Measurements from ENCODE around the gene DCC.

Gene DCC

GRCh38 chr18:52813635-52814416 is 473.8 kb downstream of the DCC start:
- H3K4me1 Mint-ChIP-seq: no peaks in the 10 kb centered on the region
- TF ChIP-seq, protein P1, sequence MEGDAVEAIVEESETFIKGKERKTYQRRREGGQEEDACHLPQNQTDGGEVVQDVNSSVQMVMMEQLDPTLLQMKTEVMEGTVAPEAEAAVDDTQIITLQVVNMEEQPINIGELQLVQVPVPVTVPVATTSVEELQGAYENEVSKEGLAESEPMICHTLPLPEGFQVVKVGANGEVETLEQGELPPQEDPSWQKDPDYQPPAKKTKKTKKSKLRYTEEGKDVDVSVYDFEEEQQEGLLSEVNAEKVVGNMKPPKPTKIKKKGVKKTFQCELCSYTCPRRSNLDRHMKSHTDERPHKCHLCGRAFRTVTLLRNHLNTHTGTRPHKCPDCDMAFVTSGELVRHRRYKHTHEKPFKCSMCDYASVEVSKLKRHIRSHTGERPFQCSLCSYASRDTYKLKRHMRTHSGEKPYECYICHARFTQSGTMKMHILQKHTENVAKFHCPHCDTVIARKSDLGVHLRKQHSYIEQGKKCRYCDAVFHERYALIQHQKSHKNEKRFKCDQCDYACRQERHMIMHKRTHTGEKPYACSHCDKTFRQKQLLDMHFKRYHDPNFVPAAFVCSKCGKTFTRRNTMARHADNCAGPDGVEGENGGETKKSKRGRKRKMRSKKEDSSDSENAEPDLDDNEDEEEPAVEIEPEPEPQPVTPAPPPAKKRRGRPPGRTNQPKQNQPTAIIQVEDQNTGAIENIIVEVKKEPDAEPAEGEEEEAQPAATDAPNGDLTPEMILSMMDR (IDR thresholded peaks at IDR 0.05): no peak
- no peaks in the 10 kb centered on the region for H3K9me3 Mint-ChIP-seq
- no peak overlapping the region for H3K4me3 Mint-ChIP-seq
- no peak overlapping the region for H3K27ac Mint-ChIP-seq
- peaks cover 4% of the 10 kb centered on the region for H3K27me3 Mint-ChIP-seq (ENCODE audit: low read depth, poor library complexity)
- H3K36me3 Mint-ChIP-seq (ENCODE audit: low read depth): no peaks in the 10 kb centered on the region
- DNase-seq: no peak

DNA sequence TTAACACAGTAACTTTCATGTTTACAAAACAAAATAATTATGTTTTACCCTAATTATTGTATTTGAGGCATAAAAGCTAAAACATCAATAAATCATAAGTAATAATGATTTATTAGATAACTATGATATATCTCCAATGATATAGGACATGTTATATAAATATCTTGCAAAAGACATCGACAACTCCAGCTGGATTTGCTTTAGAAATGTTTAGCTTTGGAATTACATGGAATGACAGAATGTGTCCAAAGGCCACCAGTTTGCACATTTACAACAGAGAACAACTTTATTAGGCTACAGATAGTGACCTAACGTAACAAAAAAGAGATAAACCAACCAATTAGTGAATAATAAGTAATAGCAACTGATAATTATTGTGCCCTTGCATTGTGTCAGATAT is 475.7 kb downstream of the DCC start:
- Mint-ChIP-seq H3K4me1 (no peaks in the 10 kb centered on the region), H3K4me3 (no peak overlapping the region), H3K36me3 (ENCODE audit: low read depth) (no peaks in the 10 kb centered on the region), H3K9me3 (no peaks in the 10 kb centered on the region), H3K27ac (no peak overlapping the region), H3K27me3 (ENCODE audit: low read depth, poor library complexity) (peaks cover 10% of the 10 kb centered on the region)
- TF ChIP-seq, protein P1 (IDR thresholded peaks at IDR 0.05): no peak
- DNase-seq: no peak

- Mint-ChIP-seq H3K4me3 (no peak overlapping the region), H3K9me3 (no peaks in the 10 kb centered on the region), H3K27me3 (ENCODE audit: low read depth, poor library complexity) (peaks cover 10% of the 10 kb centered on the region), H3K36me3 (ENCODE audit: low read depth) (no peaks in the 10 kb centered on the region), H3K27ac (no peak overlapping the region), H3K4me1 (no peaks in the 10 kb centered on the region)
- TF ChIP-seq, protein P1 (IDR thresholded peaks at IDR 0.05): no peak
- DNase-seq: no peak
Observed at GRCh38 chr18:52816121-52816520, 476.1 kb downstream of the DCC start.

- no peak overlapping the region for H3K27ac Mint-ChIP-seq
- H3K9me3 Mint-ChIP-seq: no peaks in the 10 kb centered on the region
- TF ChIP-seq, protein P1 (IDR thresholded peaks at IDR 0.05): no peak
- no peak for DNase-seq
- no peak overlapping the region for H3K4me3 Mint-ChIP-seq
- no peaks in the 10 kb centered on the region for H3K4me1 Mint-ChIP-seq
- no peaks in the 10 kb centered on the region for H3K36me3 Mint-ChIP-seq (ENCODE audit: low read depth)
- peaks cover 31% of the 10 kb centered on the region for H3K27me3 Mint-ChIP-seq (ENCODE audit: low read depth, poor library complexity)
Observed at GRCh38 chr18:52822160-52822559, 482.2 kb downstream of the DCC start.

DNA sequence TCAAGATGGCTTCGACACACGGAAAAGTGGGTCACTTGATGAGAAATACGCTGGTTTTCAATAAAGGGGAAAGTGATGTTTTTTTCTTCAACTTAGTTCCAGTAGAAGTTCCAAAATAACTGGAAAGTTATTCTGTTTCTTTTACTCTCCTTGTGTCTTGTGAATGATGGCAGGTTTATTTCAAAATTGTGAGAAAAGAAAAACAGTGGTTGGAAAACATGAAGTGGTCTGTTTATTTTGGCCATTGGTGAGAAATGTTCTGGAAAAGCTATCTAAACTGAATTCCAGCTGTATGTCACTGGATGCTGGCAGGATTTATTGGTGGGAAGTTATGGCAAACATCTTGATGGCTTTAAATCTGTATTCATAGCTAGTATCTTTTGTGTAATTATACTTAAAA is 484.1 kb downstream of the DCC start:
- TF ChIP-seq, protein P1 (IDR thresholded peaks at IDR 0.05): no peak
- Mint-ChIP-seq H3K27me3 (ENCODE audit: low read depth, poor library complexity) (peaks cover 36% of the 10 kb centered on the region), H3K27ac (no peak overlapping the region), H3K36me3 (ENCODE audit: low read depth) (no peaks in the 10 kb centered on the region), H3K4me3 (no peak overlapping the region), H3K4me1 (no peaks in the 10 kb centered on the region), H3K9me3 (no peaks in the 10 kb centered on the region)
- DNase-seq: no peak

DNA sequence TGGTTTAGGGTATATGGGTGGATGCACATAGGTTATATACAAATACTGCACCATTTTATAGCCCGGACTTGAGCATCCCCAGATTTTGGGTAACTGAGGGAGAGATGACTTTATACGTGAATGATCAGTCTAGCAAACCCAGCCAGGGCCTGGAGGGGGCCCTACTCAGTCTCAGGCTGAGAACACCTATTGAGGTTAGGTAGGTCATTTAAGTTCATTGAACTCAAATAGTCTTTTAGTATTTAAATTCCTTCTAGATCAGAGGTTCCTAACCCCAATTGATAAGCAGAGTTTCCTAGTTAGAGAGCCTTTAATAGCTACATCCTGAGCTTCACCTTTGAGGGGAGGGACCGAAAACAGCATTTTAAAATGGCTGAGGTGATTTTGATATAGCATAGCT is 487.0 kb downstream of the DCC start:
- no peaks in the 10 kb centered on the region for H3K4me1 Mint-ChIP-seq
- H3K36me3 Mint-ChIP-seq (ENCODE audit: low read depth): no peaks in the 10 kb centered on the region
- TF ChIP-seq, protein P1 (IDR thresholded peaks at IDR 0.05): no peak
- H3K27me3 Mint-ChIP-seq (ENCODE audit: low read depth, poor library complexity): peaks cover 32% of the 10 kb centered on the region
- DNase-seq: no peak
- no peak overlapping the region for H3K4me3 Mint-ChIP-seq
- no peak overlapping the region for H3K27ac Mint-ChIP-seq
- no peaks in the 10 kb centered on the region for H3K9me3 Mint-ChIP-seq

Data from nephron progenitor cell (in vitro differentiated cells).